NB4 (cell line): ENCODE results near the gene DOCK9.

ENCODE experiments used
- DNase-seq: peaks from one replicate; pipeline ENCODE4 v3.0.0; 2010; ENCODE audit warnings: low read depth
- H3K4me3 ChIP-seq: one replicate; pipeline ENCODE4 v1.5.1; 2011; ENCODE audit warnings: mild to moderate bottlenecking, low read depth, low read length, moderate library complexity
- CTCF ChIP-seq: IDR thresholded peaks from one replicate; pipeline ENCODE4 v1.5.1; 2012; ENCODE audit warnings: low read depth, low read length
- MAX ChIP-seq: IDR thresholded peaks from 2 replicates; pipeline ENCODE4 v1.6.1; 2011; ENCODE audit warnings: low read depth, low read length
- MYC ChIP-seq: IDR thresholded peaks from 2 replicates; pipeline ENCODE4 v1.6.1; 2011; ENCODE audit warnings: low read depth, low read length
- POLR2A ChIP-seq: IDR thresholded peaks from 2 replicates; pipeline ENCODE4 v1.6.1; 2011; ENCODE audit warnings: mild to moderate bottlenecking; ENCODE audit not compliant: insufficient read length; ENCODE audit errors: extremely low read depth

DOCK9 gene

GRCh38 chr13:99014522-99014921 lies 36.7 kb upstream of the DOCK9 start:
- DNase-seq = no peak
- no peak overlapping the region for H3K4me3 ChIP-seq
- TF ChIP-seq CTCF (no peak), POLR2A (no peak), MAX (no peak), MYC (no peak)

GRCh38 chr13:99013951-99014350 lies 36.1 kb upstream of the DOCK9 start:
- no peak for DNase-seq
- TF ChIP-seq MAX (no peak), CTCF (no peak), MYC (no peak), POLR2A (no peak)
- no peak overlapping the region for H3K4me3 ChIP-seq

GRCh38 chr13:99012539-99012938 lies 34.7 kb upstream of the DOCK9 start:
- DNase-seq = no peak
- TF ChIP-seq POLR2A = no peak
- TF ChIP-seq MYC = no peak
- no peak for TF ChIP-seq CTCF
- no peak for TF ChIP-seq MAX
- H3K4me3 ChIP-seq = no peak overlapping the region

GRCh38 chr13:99009987-99010551 lies 32.2 kb upstream of the DOCK9 start:
- DNase-seq = no peak
- H3K4me3 ChIP-seq = no peak overlapping the region

GRCh38 chr13:99008577-99008976 lies 30.7 kb upstream of the DOCK9 start:
- DNase-seq = peak; percentile 19
- H3K4me3 ChIP-seq = no peak overlapping the region
- TF ChIP-seq POLR2A = no peak
- TF ChIP-seq MAX = no peak
- no peak for TF ChIP-seq MYC
- TF ChIP-seq CTCF = no peak

More at GRCh38 chr13:99009987-99010551, 32.2 kb upstream of the DOCK9 start:
- TF ChIP-seq MYC (no peak), POLR2A (no peak), MAX (no peak), CTCF (no peak)
